Right kidney (tissue), 9 donors: ENCODE results near the gene GPC4.

ENCODE experiments used
- DNase-seq: peaks from one replicate; pipeline ENCODE4 v3.0.0-alpha.2; 2016
- long read RNA-seq, 8 donors: transcript quantifications; one replicate each; lab custom pipeline, GENCODE V29; 2026

The GPC4 gene
- long read RNA-seq, donor 1, full-length matches to known transcripts = 5 of 5 reads
- long read RNA-seq, donor 1, partial matches to known transcripts = 0 of 5 reads
- long read RNA-seq, donor 1, other reads (novel, unspliced or antisense) = 0 of 5 reads
- long read RNA-seq, donor 2, full-length matches to known transcripts = 5 of 5 reads
- long read RNA-seq, donor 2, partial matches to known transcripts = 0 of 5 reads
- long read RNA-seq, donor 2, other reads (novel, unspliced or antisense) = 0 of 5 reads
- long read RNA-seq, donor 3, full-length matches to known transcripts = 4 of 4 reads
- long read RNA-seq, donor 3, partial matches to known transcripts = 0 of 4 reads
- long read RNA-seq, donor 3, other reads (novel, unspliced or antisense) = 0 of 4 reads
- long read RNA-seq, donor 4, full-length matches to known transcripts = 6 of 6 reads
- long read RNA-seq, donor 4, partial matches to known transcripts = 0 of 6 reads
- long read RNA-seq, donor 4, other reads (novel, unspliced or antisense) = 0 of 6 reads
- long read RNA-seq, donor 5, full-length matches to known transcripts = 6 of 6 reads
- long read RNA-seq, donor 5, partial matches to known transcripts = 0 of 6 reads
- long read RNA-seq, donor 5, other reads (novel, unspliced or antisense) = 0 of 6 reads
- long read RNA-seq, donor 6, full-length matches to known transcripts = 2 of 2 reads
- long read RNA-seq, donor 6, partial matches to known transcripts = 0 of 2 reads
- long read RNA-seq, donor 6, other reads (novel, unspliced or antisense) = 0 of 2 reads
- long read RNA-seq, donor 7, full-length matches to known transcripts = 8 of 8 reads
- long read RNA-seq, donor 7, partial matches to known transcripts = 0 of 8 reads
- long read RNA-seq, donor 7, other reads (novel, unspliced or antisense) = 0 of 8 reads
- long read RNA-seq, donor 8, full-length matches to known transcripts = 5 of 5 reads
- long read RNA-seq, donor 8, partial matches to known transcripts = 0 of 5 reads
- long read RNA-seq, donor 8, other reads (novel, unspliced or antisense) = 0 of 5 reads

GRCh38 chrX:133415276-133416105, at the start of gene GPC4:
Gene GPC4 (minus strand): TSS chrX:133415489. CDS start chrX:133414965, 524 bp downstream.
- DNase-seq = peak; percentile 68

- no peak for DNase-seq
Measured at GRCh38 chrX:133461231-133461630, 45.9 kb upstream of the GPC4 start.

DNA sequence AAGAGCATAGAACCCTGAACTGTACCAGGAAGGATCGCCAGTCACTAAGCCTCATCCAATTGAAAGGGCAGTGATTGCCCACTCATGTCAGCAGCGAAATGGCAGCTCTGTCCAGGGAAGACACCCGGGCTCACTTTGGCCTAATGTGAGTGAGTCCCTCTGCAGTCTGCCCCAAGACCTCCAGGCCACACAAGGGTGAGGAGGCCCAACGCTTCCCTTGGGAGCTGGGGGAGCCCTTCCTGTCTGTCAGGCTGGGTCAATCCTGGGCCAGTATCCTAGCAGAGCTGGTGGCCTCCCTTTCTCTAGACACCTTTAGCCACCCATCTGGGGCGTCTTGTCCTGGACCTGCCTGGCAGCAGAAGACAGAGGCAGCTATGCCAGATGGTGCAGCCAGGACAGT, 39.6 kb upstream of the GPC4 start:
- DNase-seq = no peak

DNA sequence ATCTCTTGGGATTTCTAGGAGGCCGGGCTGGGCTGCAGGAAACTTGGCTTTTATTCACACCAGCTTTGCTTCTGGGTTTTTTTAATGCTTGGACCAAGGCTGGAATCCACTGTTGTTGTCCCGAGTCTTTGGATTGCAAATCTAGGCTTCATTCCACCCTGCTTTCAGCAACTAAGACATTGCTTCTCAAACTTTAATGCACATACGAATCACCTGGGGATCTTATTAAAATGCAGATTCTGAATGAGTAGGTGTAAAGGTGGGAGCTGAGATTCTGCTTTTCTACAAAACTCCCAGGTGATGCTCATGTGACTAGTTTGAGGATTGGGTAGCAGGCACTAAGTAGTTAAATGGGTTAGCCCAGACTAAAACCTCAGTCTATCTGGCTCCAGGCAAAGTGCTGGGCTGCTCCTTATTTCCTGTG, 39.2 kb upstream of the GPC4 start:
- DNase-seq = no peak

- no peak for DNase-seq
Measured at GRCh38 chrX:133448512-133449076, 33.3 kb upstream of the GPC4 start.

- peak; percentile 55 for DNase-seq
Measured at GRCh38 chrX:133444952-133445831, 29.9 kb upstream of the GPC4 start.

DNA sequence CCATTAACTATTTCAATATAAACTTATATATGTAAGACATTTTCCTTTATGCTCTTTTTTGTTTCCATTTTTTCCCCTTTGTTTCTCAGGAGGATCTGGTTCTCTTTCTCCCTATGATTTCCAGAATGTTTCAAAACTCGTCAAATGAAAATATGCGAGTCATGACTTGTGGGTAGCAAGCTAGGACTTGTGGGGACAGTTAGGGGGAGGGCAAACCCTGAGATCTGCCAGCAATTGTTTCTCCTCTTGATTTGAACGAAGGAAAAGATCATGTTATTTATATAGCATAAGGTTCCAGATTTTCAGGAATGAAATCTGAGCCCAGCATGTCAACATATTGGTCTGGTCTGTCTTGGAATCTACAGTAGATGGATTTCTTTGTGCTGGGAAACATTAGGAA, 28.9 kb upstream of the GPC4 start:
- DNase-seq = no peak

DNA sequence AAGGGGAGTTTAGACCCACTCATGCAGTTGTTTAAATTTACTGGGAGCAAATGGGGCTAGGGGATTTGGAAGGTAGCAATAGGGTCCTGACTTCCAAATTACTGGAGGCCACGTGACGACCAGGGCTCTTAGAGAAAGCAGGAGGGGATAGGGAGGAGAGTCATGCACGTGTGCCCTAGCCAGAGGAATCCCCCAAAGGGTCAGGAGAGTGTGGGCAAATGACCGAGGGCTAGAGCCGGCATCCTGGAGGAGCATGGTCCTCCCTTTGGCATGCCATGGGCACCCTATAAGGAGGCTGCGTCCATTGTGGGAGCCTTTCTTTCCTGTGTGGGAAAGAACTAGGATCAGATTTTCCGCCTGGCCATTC, 25.5 kb upstream of the GPC4 start:
- no peak for DNase-seq

DNA sequence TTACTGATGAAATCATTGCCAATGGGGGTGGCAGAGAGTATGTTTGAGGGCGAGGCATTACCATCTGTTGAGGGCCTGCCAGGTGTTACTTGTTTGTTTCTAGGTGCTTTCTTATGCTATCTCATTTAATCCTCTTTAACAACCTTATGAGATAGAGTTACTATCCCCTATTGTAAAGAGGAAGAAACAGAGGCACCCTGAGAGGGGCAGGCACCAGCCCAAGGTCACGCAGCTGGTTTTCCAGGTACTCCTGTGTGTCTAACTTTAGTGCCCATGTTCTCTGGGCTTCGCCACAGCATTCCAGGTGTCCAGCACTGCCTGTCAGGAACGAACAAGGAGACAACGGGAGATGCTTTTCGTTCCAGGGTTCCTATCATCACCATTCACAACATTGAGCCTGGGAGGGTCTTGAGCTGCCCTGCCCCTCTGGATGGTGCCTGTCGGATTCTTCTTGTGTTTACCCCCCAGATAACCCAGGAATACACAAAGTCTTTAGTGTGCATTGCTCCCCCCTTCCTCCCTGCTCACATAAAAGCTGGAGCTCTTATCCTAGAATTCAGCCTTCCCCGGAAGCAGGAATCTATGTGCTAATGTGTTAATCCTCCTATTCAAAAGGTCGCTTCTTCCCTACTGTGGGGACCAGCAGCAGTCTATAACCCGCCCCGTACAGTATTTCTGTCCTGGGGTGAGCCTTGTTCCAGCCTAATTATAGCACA, 24.9 kb upstream of the GPC4 start:
- no peak for DNase-seq

- DNase-seq = no peak
Measured at GRCh38 chrX:133437766-133438165, 22.5 kb upstream of the GPC4 start.

- DNase-seq = no peak
Measured at GRCh38 chrX:133437356-133437755, 22.1 kb upstream of the GPC4 start.

GRCh38 chrX:133435544-133436124, 20.3 kb upstream of the GPC4 start:
- no peak for DNase-seq

- no peak for DNase-seq
Measured at GRCh38 chrX:133434197-133434820, 19.0 kb upstream of the GPC4 start.

- no peak for DNase-seq
Measured at GRCh38 chrX:133419911-133420310, 4.6 kb upstream of the GPC4 start.

GRCh38 chrX:133418588-133418987, 3.3 kb upstream of the GPC4 start:
- no peak for DNase-seq

DNA sequence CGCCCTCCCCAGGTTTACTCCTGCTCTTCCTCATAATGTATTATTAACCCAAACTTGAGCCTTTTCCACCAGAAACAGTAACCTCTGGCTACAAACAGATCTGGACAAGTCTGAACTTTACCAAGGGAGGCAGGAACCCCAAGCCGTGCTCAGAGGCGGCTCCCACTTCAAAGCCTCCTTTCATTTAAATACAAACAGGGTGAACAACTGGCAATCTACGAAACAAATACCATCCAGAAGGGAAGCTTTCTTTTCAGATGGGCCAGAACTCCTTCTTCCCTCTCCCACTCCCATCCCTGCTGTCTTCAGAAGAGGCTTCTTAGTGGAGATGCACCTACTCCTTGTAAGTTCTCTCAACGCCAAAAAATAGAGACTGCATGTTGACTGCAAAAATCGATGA, 2.1 kb upstream of the GPC4 start:
- no peak for DNase-seq

DNA sequence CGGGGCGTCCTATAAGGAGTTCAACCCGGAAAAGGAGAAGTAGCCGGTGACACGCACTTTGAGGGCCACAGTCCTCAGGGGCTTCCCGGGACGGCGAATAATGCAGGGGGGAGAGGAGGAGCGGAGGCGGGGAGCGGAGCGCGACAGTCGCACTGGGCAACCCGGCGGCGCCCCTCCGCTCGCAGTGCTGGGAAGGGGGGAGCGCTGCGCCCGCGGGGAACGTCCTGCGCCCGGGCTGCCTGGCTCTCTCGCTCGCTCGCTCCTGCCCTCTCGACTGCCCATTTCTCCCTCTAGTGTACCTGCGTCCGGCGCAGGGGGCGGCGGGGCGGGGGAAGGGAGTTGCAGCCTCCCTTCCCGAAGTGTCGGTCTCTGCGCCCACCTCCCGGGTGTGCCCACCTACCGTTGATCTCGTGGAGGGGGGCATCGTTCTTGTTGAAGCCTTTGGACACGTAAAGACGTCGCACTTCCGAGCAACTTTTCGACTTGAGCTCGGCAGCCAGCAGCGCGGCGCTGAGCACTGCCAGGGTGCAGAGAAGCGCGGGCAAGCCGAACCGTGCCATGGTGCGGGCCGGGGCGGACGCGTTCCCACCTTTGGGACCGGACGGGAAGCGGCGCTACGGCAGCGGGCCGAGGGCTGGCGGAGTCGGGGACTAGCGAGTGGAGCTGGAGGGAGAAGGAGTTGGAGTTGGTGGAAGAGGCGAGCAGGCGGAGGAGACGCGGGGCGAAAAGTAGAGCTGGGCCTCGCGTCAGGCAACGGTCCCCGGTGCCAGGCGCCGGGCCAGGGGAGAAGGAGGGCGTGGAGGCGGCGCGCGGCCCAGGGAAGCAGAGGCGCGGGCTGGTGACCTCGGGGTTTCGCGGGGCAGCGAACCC, 648 bp downstream of the GPC4 start:
- peak; percentile 70 for DNase-seq
